ENCODE measurements around the gene FAM219A.
"Not testable (repeated sequence)": the region's sequence is repeated elsewhere in the genome, so short reads cannot be mapped to it uniquely, and the experiment has no call there.

Gene FAM219A

GRCh38 chr9:34374905-34375552 is 83.3 kb downstream of the FAM219A start:
- no peak for DNase-seq

- DNase-seq: no peak
Measured at GRCh38 chr9:34374339-34374738, 84.0 kb downstream of the FAM219A start.

- DNase-seq: no peak
Measured at GRCh38 chr9:34373749-34374148, 84.6 kb downstream of the FAM219A start.

- DNase-seq: no peak
Measured at GRCh38 chr9:34372467-34373011, 85.8 kb downstream of the FAM219A start.

GRCh38 chr9:34371886-34372466 is 86.4 kb downstream of the FAM219A start:
- DNase-seq: no peak

- DNase-seq: peak; percentile 53
Measured at GRCh38 chr9:34370970-34371880, 87.1 kb downstream of the FAM219A start.

- no peak for DNase-seq
Measured at GRCh38 chr9:34370335-34370969, 87.9 kb downstream of the FAM219A start.

GRCh38 chr9:34369636-34370035 is 88.7 kb downstream of the FAM219A start:
- no peak for DNase-seq

GRCh38 chr9:34368796-34369195 is 89.6 kb downstream of the FAM219A start:
- not testable (repeated sequence) for DNase-seq

- DNase-seq: not testable (repeated sequence)
Measured at GRCh38 chr9:34367751-34368410, 90.5 kb downstream of the FAM219A start.

GRCh38 chr9:34366365-34366764 is 92.0 kb downstream of the FAM219A start:
- no peak for DNase-seq

GRCh38 chr9:34365282-34365681 is 93.1 kb downstream of the FAM219A start:
- DNase-seq: no peak

GRCh38 chr9:34363619-34364351 is 94.6 kb downstream of the FAM219A start:
- DNase-seq: no peak

GRCh38 chr9:34362614-34363214 is 95.7 kb downstream of the FAM219A start:
- no peak for DNase-seq

GRCh38 chr9:34352957-34353356 is 105.4 kb downstream of the FAM219A start:
- not testable (repeated sequence) for DNase-seq

- not testable (repeated sequence) for DNase-seq
Measured at GRCh38 chr9:34352122-34352652, 106.2 kb downstream of the FAM219A start.

GRCh38 chr9:34349324-34349723 is 109.0 kb downstream of the FAM219A start:
- DNase-seq: no peak

All from activated T-cell treated with anti-CD3 and anti-CD28 coated beads, Interleukin-2, amount 50 U/mL, for 1 hour (primary cell).